Kidney epithelial cell (primary cell): ENCODE results near the gene SAMD4A. TPM values are rescaled to one million over a fixed set of nuclear protein-coding genes. Genes with fewer than 3 reads are reported as not detected.
A peak's percentile ranks its signal among the peaks of the same experiment; 100 is the strongest.

Source experiments
- DNase-seq: peaks from one replicate; pipeline ENCODE4 v3.0.0-alpha.2; 2010; ENCODE audit warnings: low read depth
- H3K27me3 ChIP-seq: 2 replicates; pipeline ENCODE4 v1.6.0; 2011; ENCODE audit warnings: low read length; ENCODE audit not compliant: control insufficient read depth, insufficient read depth
- H3K36me3 ChIP-seq: 2 replicates; pipeline ENCODE4 v1.5.1; 2011; ENCODE audit warnings: low read length; ENCODE audit not compliant: control insufficient read depth, insufficient read depth
- H3K4me3 ChIP-seq: 2 replicates; pipeline ENCODE4 v1.5.1; 2011; ENCODE audit warnings: low read depth, mild to moderate bottlenecking, control low read depth, low read length
- CTCF ChIP-seq: IDR thresholded peaks from 2 replicates; pipeline ENCODE4 v1.5.1; 2011; ENCODE audit warnings: mild to moderate bottlenecking, moderate library complexity, low read length, control low read depth, inconsistent platforms; ENCODE audit not compliant: insufficient read depth, poor library complexity, severe bottlenecking
- total RNA-seq: library from RNA; depleted of rRNA; stranded (reverse); fragments of >200 nt; gene quantifications from 2 replicates; pipeline ENCODE4 v1.2.3, GENCODE V29; 2015

Gene SAMD4A
- total RNA-seq, 1 donor from 2014 or later = 14.5 TPM

- no peaks in the 10 kb centered on the region for H3K27me3 ChIP-seq
- peak; percentile 99 for DNase-seq
- no peak for TF ChIP-seq CTCF
- H3K4me3 ChIP-seq = no peak overlapping the region
- no peaks in the 10 kb centered on the region for H3K36me3 ChIP-seq
These were observed 85.3 kb downstream of the SAMD4A start for GRCh38 chr14:54652188-54652587.

- TF ChIP-seq CTCF = no peak
- H3K27me3 ChIP-seq = no peaks in the 10 kb centered on the region
- DNase-seq = no peak
- H3K4me3 ChIP-seq = no peak overlapping the region
- no peaks in the 10 kb centered on the region for H3K36me3 ChIP-seq
These were observed 85.7 kb downstream of the SAMD4A start for GRCh38 chr14:54652605-54653052.

DNA sequence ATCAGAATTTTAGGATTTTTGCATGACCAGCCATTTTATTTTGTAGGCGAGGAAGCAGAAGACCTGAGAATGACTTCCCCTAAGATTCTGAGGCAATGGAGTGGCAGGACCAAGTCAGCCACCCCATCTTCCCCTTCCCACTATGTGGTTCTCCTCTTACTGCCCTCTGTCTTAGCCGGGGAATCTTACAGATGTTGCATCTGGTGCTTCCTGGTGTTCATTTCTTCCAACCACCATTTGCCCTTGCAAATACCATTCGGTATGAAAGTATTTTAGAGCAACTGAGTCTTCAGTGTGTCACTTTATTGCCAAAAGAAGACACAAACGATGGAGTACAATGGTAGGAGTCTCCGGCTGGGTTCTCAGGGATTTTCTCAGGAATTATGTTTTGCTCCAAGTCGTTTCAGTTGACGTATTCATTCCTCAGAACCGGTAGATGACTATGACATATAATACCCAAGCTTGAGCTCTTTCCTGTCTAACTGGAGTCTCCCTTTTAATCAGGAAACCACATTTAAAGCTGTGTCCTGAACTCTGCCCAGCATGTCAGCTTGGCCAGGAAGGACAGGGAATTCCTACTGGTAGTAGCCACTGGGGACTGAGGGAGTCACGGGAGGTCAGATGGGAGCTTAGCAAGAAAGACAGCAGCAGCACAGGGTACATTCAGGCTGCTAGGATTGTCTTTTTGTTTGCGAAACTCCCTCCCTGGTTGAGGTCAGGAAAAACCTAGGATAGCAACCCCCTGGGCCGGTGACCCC, 87.0 kb downstream of the SAMD4A start:
- Histone ChIP-seq H3K4me3 (no peak overlapping the region), H3K27me3 (no peaks in the 10 kb centered on the region), H3K36me3 (no peaks in the 10 kb centered on the region)
- no peak for DNase-seq
- TF ChIP-seq CTCF = no peak

DNA sequence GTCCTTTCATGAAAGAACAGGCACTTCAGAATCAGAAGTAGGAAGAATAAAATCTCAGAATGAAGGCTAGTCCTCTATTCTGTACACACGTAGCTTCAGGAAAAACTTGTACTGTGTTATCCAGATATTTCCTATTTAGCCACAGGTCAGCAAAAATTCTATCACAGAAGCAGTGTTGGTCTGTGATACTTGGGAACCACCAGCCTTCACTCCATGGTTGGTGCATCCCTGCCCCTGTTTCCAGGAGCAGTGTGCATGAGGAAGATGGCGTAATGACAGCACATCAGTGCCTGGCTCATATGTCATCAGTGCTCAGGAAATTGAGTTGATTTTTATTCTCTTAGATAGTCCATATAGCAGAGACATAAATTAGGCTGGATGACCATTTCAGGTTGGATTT, 87.7 kb downstream of the SAMD4A start:
- no peak for DNase-seq
- Histone ChIP-seq H3K36me3 (no peaks in the 10 kb centered on the region), H3K4me3 (no peak overlapping the region), H3K27me3 (no peaks in the 10 kb centered on the region)
- no peak for TF ChIP-seq CTCF

GRCh38 chr14:54658836-54659235, 91.9 kb downstream of the SAMD4A start:
- Histone ChIP-seq H3K4me3 (no peak overlapping the region), H3K36me3 (no peaks in the 10 kb centered on the region), H3K27me3 (no peaks in the 10 kb centered on the region)
- no peak for TF ChIP-seq CTCF
- DNase-seq = no peak

DNA sequence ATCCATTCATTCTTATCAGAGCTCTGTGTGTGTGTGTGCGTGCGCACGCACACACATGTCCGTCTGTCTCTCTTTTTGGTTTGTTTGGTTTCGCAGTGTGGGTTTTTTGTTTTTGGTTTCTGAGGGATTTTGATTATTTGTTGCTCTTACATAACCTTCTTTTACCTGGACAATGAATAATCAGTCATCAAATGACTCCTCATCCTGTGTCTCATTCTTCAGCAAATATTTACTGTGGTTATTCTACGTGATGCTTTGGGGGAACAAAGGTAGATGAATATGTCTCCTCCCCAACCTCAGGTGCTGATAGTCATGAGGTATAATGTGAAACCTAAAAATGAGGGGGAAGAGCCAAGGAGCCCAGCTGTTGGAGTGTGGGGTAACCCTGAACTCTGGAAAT, 92.4 kb downstream of the SAMD4A start:
- no peaks in the 10 kb centered on the region for H3K27me3 ChIP-seq
- DNase-seq = no peak
- no peak for TF ChIP-seq CTCF
- H3K36me3 ChIP-seq = no peaks in the 10 kb centered on the region
- no peak overlapping the region for H3K4me3 ChIP-seq
